Measurements from ENCODE around the gene KLHL24. TPM values are rescaled to one million over a fixed set of nuclear protein-coding genes. Genes with fewer than 3 reads are reported as not detected.

The KLHL24 gene
- total and polyA plus RNA-seq, 2 of the 13 experiments (the other 11 are each of a cell fraction or from before 2014, with no cell fraction given): 6.9 to 15.7 TPM

DNA sequence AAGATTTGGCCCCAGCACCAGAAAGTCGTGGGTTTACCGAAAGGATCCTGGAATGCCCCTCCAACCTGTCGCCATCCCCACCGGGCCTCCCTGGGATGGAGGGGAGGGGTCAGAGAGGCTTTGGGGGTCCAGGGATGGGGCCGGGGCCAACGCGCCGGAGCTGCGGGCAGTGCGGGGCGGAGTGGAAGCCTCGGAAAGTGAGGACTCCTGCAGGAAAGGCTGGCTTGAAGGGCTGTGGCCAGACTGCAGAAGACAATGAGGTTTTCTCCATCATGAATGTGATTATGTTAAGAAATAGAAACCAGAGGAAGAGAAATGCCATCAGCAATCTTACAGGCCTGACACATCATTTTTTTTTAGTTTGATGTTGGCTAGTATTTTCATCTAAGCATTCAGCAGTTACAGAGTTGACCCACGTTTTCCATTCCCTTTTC lies 62.9 kb downstream of the KLHL24 start (continued):
- TF ChIP-seq, protein P1, sequence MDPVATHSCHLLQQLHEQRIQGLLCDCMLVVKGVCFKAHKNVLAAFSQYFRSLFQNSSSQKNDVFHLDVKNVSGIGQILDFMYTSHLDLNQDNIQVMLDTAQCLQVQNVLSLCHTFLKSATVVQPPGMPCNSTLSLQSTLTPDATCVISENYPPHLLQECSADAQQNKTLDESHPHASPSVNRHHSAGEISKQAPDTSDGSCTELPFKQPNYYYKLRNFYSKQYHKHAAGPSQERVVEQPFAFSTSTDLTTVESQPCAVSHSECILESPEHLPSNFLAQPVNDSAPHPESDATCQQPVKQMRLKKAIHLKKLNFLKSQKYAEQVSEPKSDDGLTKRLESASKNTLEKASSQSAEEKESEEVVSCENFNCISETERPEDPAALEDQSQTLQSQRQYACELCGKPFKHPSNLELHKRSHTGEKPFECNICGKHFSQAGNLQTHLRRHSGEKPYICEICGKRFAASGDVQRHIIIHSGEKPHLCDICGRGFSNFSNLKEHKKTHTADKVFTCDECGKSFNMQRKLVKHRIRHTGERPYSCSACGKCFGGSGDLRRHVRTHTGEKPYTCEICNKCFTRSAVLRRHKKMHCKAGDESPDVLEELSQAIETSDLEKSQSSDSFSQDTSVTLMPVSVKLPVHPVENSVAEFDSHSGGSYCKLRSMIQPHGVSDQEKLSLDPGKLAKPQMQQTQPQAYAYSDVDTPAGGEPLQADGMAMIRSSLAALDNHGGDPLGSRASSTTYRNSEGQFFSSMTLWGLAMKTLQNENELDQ (CRISPR knock-in tag; IDR thresholded peaks at IDR 0.05; ENCODE audit: borderline replicate concordance): no peak
- TF ChIP-seq, protein P2, sequence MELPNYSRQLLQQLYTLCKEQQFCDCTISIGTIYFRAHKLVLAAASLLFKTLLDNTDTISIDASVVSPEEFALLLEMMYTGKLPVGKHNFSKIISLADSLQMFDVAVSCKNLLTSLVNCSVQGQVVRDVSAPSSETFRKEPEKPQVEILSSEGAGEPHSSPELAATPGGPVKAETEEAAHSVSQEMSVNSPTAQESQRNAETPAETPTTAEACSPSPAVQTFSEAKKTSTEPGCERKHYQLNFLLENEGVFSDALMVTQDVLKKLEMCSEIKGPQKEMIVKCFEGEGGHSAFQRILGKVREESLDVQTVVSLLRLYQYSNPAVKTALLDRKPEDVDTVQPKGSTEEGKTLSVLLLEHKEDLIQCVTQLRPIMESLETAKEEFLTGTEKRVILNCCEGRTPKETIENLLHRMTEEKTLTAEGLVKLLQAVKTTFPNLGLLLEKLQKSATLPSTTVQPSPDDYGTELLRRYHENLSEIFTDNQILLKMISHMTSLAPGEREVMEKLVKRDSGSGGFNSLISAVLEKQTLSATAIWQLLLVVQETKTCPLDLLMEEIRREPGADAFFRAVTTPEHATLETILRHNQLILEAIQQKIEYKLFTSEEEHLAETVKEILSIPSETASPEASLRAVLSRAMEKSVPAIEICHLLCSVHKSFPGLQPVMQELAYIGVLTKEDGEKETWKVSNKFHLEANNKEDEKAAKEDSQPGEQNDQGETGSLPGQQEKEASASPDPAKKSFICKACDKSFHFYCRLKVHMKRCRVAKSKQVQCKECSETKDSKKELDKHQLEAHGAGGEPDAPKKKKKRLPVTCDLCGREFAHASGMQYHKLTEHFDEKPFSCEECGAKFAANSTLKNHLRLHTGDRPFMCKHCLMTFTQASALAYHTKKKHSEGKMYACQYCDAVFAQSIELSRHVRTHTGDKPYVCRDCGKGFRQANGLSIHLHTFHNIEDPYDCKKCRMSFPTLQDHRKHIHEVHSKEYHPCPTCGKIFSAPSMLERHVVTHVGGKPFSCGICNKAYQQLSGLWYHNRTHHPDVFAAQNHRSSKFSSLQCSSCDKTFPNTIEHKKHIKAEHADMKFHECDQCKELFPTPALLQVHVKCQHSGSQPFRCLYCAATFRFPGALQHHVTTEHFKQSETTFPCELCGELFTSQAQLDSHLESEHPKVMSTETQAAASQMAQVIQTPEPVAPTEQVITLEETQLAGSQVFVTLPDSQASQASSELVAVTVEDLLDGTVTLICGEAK (IDR thresholded peaks at IDR 0.05): no peak
- TF ChIP-seq, protein P2 (CRISPR knock-in tag; IDR thresholded peaks at IDR 0.05): no peak
- TF ChIP-seq KLF16 (CRISPR knock-in tag; IDR thresholded peaks at IDR 0.05) (0 out of 4 replicates have a peak, but pooled peaks of 1 of the 2 experiments have one; percentile 35), ZBTB7B (CRISPR knock-in tag; IDR thresholded peaks at IDR 0.05) (peak; percentile 32; the same call in 1 of the 2 replicates), ZNF850 (CRISPR knock-in tag; conservative IDR thresholded peaks at IDR 0.05) (0 out of 2 replicates have a peak, but pooled peaks have one; percentile 12), KMT2A (CRISPR knock-in tag; IDR thresholded peaks at IDR 0.05) (peak; percentile 27; the same call in 1 of the 2 replicates), ZNF180 (CRISPR knock-in tag; IDR thresholded peaks at IDR 0.05; ENCODE audit: borderline replicate concordance, low read depth) (no peak), ZNF616 (CRISPR knock-in tag; IDR thresholded peaks at IDR 0.05; ENCODE audit: low read depth) (no peak), MAFK (conservative IDR thresholded peaks at IDR 0.05 in 1 of 2, IDR thresholded peaks at IDR 0.05 in 1 of 2; ENCODE audit: low read length in 2 of 2) (peak in 1 of 2 experiments; percentile 48; a peak in 2 of 4 replicates), ZNF33A (CRISPR knock-in tag; IDR thresholded peaks at IDR 0.05; ENCODE audit: borderline replicate concordance) (no peak)
- TF ChIP-seq, protein P3, sequence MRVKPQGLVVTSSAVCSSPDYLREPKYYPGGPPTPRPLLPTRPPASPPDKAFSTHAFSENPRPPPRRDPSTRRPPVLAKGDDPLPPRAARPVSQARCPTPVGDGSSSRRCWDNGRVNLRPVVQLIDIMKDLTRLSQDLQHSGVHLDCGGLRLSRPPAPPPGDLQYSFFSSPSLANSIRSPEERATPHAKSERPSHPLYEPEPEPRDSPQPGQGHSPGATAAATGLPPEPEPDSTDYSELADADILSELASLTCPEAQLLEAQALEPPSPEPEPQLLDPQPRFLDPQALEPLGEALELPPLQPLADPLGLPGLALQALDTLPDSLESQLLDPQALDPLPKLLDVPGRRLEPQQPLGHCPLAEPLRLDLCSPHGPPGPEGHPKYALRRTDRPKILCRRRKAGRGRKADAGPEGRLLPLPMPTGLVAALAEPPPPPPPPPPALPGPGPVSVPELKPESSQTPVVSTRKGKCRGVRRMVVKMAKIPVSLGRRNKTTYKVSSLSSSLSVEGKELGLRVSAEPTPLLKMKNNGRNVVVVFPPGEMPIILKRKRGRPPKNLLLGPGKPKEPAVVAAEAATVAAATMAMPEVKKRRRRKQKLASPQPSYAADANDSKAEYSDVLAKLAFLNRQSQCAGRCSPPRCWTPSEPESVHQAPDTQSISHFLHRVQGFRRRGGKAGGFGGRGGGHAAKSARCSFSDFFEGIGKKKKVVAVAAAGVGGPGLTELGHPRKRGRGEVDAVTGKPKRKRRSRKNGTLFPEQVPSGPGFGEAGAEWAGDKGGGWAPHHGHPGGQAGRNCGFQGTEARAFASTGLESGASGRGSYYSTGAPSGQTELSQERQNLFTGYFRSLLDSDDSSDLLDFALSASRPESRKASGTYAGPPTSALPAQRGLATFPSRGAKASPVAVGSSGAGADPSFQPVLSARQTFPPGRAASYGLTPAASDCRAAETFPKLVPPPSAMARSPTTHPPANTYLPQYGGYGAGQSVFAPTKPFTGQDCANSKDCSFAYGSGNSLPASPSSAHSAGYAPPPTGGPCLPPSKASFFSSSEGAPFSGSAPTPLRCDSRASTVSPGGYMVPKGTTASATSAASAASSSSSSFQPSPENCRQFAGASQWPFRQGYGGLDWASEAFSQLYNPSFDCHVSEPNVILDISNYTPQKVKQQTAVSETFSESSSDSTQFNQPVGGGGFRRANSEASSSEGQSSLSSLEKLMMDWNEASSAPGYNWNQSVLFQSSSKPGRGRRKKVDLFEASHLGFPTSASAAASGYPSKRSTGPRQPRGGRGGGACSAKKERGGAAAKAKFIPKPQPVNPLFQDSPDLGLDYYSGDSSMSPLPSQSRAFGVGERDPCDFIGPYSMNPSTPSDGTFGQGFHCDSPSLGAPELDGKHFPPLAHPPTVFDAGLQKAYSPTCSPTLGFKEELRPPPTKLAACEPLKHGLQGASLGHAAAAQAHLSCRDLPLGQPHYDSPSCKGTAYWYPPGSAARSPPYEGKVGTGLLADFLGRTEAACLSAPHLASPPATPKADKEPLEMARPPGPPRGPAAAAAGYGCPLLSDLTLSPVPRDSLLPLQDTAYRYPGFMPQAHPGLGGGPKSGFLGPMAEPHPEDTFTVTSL (CRISPR knock-in tag; IDR thresholded peaks at IDR 0.05; ENCODE audit: borderline replicate concordance): no peak

Measured in HepG2 (cell line).